ENCODE results near the gene TEX22.
A peak's percentile ranks its signal among the peaks of the same experiment; 100 is the strongest.

TEX22 gene

DNA sequence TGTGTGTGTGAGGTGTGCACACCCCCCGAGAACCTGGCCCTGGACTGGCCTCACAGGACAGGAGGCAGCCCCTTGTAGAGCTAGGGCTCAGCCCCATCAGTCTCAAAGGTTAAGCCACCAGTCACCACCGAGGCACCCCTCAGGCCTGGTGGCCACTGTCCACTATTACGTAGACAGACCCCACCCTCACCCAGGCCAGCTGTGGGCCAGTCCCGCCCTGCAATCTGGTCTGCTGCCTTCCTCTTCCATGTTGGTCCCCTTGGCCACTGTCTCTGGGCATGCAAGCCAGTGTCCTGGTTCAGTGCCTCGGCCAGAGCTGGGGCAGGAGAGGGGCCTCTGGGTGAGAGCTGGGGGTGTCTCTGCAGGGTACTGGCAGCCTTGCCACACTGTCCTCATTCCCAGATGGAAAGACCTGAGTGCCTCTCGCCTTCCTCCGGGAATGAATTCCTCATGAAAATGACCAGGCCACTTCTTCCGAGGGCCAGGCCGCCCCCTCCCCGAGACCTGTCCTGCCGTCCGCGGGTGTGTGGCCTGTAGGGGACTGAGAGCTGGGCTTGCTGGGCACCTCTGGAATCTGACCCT, 897 bp upstream of the TEX22 start:
- H4K20me1 ChIP-seq (ENCODE audit: insufficient read depth, low read length, poor library complexity, severe bottlenecking) = peaks cover 11% of the 10 kb centered on the region
- peak overlapping the region; percentile 100 for H3K4me3 ChIP-seq (ENCODE audit: low read length, poor library complexity, severe bottlenecking)
- no peaks in the 10 kb centered on the region for H3K9me2 ChIP-seq (replicated peaks; ENCODE audit: low read depth, low read length)
- 0 out of 2 replicates have a peak, but pooled peaks cover 4% of the 10 kb centered on the region for H3K36me3 ChIP-seq (ENCODE audit: insufficient read depth, low read length)
- H3K4me2 ChIP-seq (ENCODE audit: low read depth, low read length, poor library complexity, severe bottlenecking) = peak overlapping the region; percentile 88
- no peaks in the 10 kb centered on the region for H3F3A ChIP-seq (ENCODE audit: low read depth)
- peaks cover 25% of the 10 kb centered on the region for H3K79me2 ChIP-seq (ENCODE audit: insufficient read depth, low read length)
- H3K9ac ChIP-seq (ENCODE audit: low read depth, low read length, poor library complexity, severe bottlenecking) = peak overlapping the region; percentile 99
- no peaks in the 10 kb centered on the region for H3K27me3 ChIP-seq (ENCODE audit: insufficient read depth, low read length, poor library complexity, severe bottlenecking)
- peaks cover 44% of the 10 kb centered on the region for H3K4me1 ChIP-seq (ENCODE audit: insufficient read depth, low read length, poor library complexity, severe bottlenecking)
- TF ChIP-seq EZH2phosphoT487 (IDR thresholded peaks at IDR 0.05; ENCODE audit: borderline replicate concordance) = no peak
- TF ChIP-seq, protein P1, sequence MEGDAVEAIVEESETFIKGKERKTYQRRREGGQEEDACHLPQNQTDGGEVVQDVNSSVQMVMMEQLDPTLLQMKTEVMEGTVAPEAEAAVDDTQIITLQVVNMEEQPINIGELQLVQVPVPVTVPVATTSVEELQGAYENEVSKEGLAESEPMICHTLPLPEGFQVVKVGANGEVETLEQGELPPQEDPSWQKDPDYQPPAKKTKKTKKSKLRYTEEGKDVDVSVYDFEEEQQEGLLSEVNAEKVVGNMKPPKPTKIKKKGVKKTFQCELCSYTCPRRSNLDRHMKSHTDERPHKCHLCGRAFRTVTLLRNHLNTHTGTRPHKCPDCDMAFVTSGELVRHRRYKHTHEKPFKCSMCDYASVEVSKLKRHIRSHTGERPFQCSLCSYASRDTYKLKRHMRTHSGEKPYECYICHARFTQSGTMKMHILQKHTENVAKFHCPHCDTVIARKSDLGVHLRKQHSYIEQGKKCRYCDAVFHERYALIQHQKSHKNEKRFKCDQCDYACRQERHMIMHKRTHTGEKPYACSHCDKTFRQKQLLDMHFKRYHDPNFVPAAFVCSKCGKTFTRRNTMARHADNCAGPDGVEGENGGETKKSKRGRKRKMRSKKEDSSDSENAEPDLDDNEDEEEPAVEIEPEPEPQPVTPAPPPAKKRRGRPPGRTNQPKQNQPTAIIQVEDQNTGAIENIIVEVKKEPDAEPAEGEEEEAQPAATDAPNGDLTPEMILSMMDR (conservative IDR thresholded peaks at IDR 0.05; ENCODE audit: low read length) = no peak
- no peaks in the 10 kb centered on the region for H3K9me3 ChIP-seq (ENCODE audit: insufficient read depth, low read depth, low read length)
- H2AFZ ChIP-seq (ENCODE audit: low read length) = 0 out of 2 replicates have a peak overlapping the region, but pooled peaks have one; percentile 86

DNA sequence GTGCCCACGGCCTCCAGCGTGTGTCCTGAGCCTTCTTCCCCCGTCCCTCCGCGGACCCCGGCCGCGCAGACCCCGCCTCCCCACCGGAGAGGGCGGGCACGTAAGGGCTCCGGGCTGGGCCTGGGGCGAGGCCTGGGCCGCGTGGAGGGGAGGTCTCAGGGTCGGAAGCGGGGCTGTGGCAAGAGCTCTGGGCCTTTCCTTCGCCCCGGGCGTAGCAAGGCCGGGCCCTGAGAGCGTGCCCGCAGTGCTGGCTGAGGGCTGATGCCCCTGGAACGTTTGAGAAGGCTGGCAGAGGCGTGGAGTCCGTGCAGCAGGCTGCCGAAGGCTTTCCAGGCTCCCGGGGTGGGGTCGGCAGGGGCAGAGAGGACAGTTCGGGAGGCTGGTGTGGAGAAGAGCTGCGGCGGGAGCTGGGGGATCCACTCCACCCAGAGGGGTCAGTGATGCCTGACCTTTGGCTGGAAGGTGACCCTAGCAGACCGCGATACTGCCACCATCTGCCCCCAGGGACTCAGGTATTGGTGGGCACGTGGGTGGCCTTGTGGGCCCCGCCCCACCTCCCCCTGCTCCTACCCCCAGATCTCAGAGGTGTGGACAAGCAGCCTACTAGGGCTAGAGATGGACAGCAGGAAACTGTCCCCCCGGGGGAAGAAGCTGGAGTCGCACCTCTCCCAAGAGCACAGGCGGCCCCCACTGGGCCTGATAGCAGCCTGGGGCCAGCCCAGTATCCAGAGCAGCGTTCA, 558 bp downstream of the TEX22 start:
- Histone ChIP-seq H3K9ac (ENCODE audit: low read depth, low read length, poor library complexity, severe bottlenecking) (peak overlapping the region; percentile 99), H3K4me1 (ENCODE audit: insufficient read depth, low read length, poor library complexity, severe bottlenecking) (peaks cover 44% of the 10 kb centered on the region), H3K4me2 (ENCODE audit: low read depth, low read length, poor library complexity, severe bottlenecking) (peak overlapping the region; percentile 88), H3K79me2 (ENCODE audit: insufficient read depth, low read length) (peaks cover 25% of the 10 kb centered on the region), H2AFZ (ENCODE audit: low read length) (peak overlapping the region; percentile 86), H3K9me2 (replicated peaks; ENCODE audit: low read depth, low read length) (no peaks in the 10 kb centered on the region), H3K27me3 (ENCODE audit: insufficient read depth, low read length, poor library complexity, severe bottlenecking) (no peaks in the 10 kb centered on the region), H3K9me3 (ENCODE audit: insufficient read depth, low read depth, low read length) (no peaks in the 10 kb centered on the region), H3K36me3 (ENCODE audit: insufficient read depth, low read length) (0 out of 2 replicates have a peak, but pooled peaks cover 4% of the 10 kb centered on the region), H3K4me3 (ENCODE audit: low read length, poor library complexity, severe bottlenecking) (peak overlapping the region; percentile 100), H4K20me1 (ENCODE audit: insufficient read depth, low read length, poor library complexity, severe bottlenecking) (peaks cover 11% of the 10 kb centered on the region), H3F3A (ENCODE audit: low read depth) (no peaks in the 10 kb centered on the region)
- TF ChIP-seq, protein P1 (conservative IDR thresholded peaks at IDR 0.05; ENCODE audit: low read length) = no peak
- TF ChIP-seq EZH2phosphoT487 (IDR thresholded peaks at IDR 0.05; ENCODE audit: borderline replicate concordance) = no peak

DNA sequence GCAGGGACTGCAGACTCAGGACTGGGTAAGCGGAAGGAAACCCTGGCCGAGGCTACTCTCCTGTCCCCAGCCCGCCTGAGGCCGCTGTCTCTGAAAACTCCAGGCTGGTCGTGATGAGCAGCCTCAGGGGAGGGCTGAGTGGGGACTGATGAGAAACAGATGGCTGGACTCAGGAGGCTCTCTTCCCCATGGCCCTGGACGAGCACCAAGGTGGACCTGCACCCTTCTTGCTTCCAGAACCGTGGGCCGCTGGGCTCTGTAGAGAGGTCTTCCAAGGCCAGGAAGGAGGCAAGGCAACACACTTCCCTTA, 1.1 kb downstream of the TEX22 start:
- Histone ChIP-seq H3K4me2 (ENCODE audit: low read depth, low read length, poor library complexity, severe bottlenecking) (peak overlapping the region; percentile 88), H3K79me2 (ENCODE audit: insufficient read depth, low read length) (peaks cover 25% of the 10 kb centered on the region), H3K9ac (ENCODE audit: low read depth, low read length, poor library complexity, severe bottlenecking) (peak overlapping the region; percentile 99), H3K27me3 (ENCODE audit: insufficient read depth, low read length, poor library complexity, severe bottlenecking) (no peaks in the 10 kb centered on the region), H3K4me3 (ENCODE audit: low read length, poor library complexity, severe bottlenecking) (peak overlapping the region; percentile 100), H3K4me1 (ENCODE audit: insufficient read depth, low read length, poor library complexity, severe bottlenecking) (peaks cover 42% of the 10 kb centered on the region), H3K9me3 (ENCODE audit: insufficient read depth, low read depth, low read length) (no peaks in the 10 kb centered on the region), H3K36me3 (ENCODE audit: insufficient read depth, low read length) (0 out of 2 replicates have a peak, but pooled peaks cover 4% of the 10 kb centered on the region), H4K20me1 (ENCODE audit: insufficient read depth, low read length, poor library complexity, severe bottlenecking) (peaks cover 11% of the 10 kb centered on the region), H3F3A (ENCODE audit: low read depth) (no peaks in the 10 kb centered on the region), H2AFZ (ENCODE audit: low read length) (no peak overlapping the region), H3K9me2 (replicated peaks; ENCODE audit: low read depth, low read length) (no peaks in the 10 kb centered on the region)
- TF ChIP-seq, protein P1 (conservative IDR thresholded peaks at IDR 0.05; ENCODE audit: low read length) = no peak
- TF ChIP-seq EZH2phosphoT487 (IDR thresholded peaks at IDR 0.05; ENCODE audit: borderline replicate concordance) = no peak

Data from Loucy (cell line).